GM10248 (cell line): Measurements from ENCODE around the gene CFAP410.

Experiments used
- CTCF ChIA-PET: fragments of 300-600 bp; sonication (Branson Sonifier 250); formaldehyde crosslinking; extraction: SDS; loops from one replicate; lab custom pipeline; 2021; ENCODE audit warnings: antibody characterized with exemption; lab: Yijun Ruan, JAX
- POLR2A ChIA-PET: fragments of 350-650 bp; sonication (Branson Sonifier 250); formaldehyde crosslinking; extraction: SDS; loops from one replicate; lab custom pipeline; 2020; ENCODE audit warnings: antibody characterized with exemption; lab: Yijun Ruan, JAX
- DNase-seq: peaks from one replicate; pipeline ENCODE4 v3.0.0; 2012; ENCODE audit errors: extremely low spot score
- TF ChIP-seq, protein P1 (sequence below): IDR thresholded peaks from 2 replicates; pipeline ENCODE4 v1.5.1; 2012; ENCODE audit warnings: mild to moderate bottlenecking, low read depth; ENCODE audit errors: extremely low read depth, missing control alignments, control extremely low read depth

CFAP410 gene

GRCh38 chr21:44318489-44319285, 20.5 kb downstream of the CFAP410 start:
- POLR2A ChIA-PET, result interaction anchor here (1.0 kb wide), 1 partner anchor 10 kb away, joined by 5 read pairs; no protein-coding TSS in a partner anchor
- CTCF ChIA-PET, result interaction anchor here (1.0 to 2.1 kb wide), 3 partner anchors 9 to 23 kb away, joined by 3 to 7 read pairs (median 4); no protein-coding TSS in a partner anchor
- DNase-seq, result no peak
- TF ChIP-seq, protein P1, sequence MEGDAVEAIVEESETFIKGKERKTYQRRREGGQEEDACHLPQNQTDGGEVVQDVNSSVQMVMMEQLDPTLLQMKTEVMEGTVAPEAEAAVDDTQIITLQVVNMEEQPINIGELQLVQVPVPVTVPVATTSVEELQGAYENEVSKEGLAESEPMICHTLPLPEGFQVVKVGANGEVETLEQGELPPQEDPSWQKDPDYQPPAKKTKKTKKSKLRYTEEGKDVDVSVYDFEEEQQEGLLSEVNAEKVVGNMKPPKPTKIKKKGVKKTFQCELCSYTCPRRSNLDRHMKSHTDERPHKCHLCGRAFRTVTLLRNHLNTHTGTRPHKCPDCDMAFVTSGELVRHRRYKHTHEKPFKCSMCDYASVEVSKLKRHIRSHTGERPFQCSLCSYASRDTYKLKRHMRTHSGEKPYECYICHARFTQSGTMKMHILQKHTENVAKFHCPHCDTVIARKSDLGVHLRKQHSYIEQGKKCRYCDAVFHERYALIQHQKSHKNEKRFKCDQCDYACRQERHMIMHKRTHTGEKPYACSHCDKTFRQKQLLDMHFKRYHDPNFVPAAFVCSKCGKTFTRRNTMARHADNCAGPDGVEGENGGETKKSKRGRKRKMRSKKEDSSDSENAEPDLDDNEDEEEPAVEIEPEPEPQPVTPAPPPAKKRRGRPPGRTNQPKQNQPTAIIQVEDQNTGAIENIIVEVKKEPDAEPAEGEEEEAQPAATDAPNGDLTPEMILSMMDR, result no peak

GRCh38 chr21:44317871-44318270, 21.3 kb downstream of the CFAP410 start:
- ChIA-PET POLR2A (no interaction called here), CTCF (interaction anchor here (3.9 kb wide), 1 partner anchor 14 kb away, joined by 16 read pairs; no protein-coding TSS in a partner anchor)
- TF ChIP-seq, protein P1, result no peak
- no peak for DNase-seq

DNA sequence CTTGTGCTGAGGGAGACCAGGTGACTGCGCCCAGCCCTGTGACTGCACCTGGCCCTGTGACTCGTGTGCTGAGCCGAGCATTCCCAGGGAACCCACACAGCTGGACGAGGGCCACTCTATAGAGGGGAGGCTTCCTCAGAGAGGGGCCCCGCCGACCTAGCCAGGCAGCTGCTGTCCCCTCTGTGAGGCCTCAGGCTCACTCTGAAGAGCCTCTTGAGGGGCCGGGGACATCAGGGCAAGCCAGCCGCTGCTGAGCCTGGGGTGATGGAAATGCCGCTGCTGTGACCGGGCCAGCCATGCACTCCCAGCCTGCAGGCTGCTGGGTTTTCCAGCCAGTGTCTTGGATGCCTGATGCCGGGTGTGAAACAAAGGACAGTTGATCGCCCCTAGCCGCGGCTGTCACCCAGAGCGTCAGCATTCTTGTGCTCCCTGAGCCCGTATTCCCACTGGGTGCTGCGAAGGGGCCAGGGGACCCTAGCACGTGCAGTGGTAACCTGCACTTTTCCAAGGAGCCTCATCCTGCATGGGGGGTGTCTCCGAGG, 21.9 kb downstream of the CFAP410 start:
- no peak for DNase-seq
- TF ChIP-seq, protein P1, result no peak
- ChIA-PET POLR2A (no interaction called here), CTCF (interaction anchor here (3.9 kb wide), 1 partner anchor 13 kb away, joined by 16 read pairs; no protein-coding TSS in a partner anchor)

DNA sequence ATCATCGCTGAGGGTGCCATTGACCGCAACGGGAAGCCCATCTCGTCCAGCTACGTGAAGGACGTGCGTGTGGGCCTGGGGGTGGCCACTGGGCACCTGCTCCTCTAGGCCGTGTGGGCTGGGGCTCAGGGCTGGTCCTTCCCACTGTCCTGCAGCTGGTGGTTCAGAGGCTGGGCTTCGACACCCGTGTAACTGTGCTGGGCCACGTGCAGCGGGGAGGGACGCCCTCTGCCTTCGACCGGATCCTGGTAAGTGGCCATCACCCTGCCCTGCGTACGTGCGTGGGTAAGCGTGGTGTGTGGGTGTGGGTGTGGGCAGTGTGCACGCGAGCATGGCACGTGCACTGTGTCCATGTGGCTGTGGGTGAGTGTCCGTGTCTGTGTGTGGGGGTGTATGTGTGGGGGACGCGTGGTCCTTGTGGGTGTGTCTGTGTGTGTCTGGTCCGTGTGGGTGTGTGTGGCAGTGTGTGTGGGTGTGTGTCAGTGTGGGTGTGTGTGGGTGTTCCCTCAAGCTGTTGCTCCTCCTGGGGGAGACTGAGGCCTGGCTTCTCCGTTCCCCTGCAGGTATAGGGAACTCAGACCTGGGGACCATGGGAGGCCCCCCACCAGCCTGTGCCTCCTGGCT, 22.8 kb downstream of the CFAP410 start:
- no peak for DNase-seq
- CTCF ChIA-PET, result interaction anchor here (1.2 to 3.9 kb wide), 2 partner anchors 12 to 15 kb away, joined by 3 to 16 read pairs; no protein-coding TSS in a partner anchor
- POLR2A ChIA-PET, result no interaction called here
- TF ChIP-seq, protein P1, result no peak

DNA sequence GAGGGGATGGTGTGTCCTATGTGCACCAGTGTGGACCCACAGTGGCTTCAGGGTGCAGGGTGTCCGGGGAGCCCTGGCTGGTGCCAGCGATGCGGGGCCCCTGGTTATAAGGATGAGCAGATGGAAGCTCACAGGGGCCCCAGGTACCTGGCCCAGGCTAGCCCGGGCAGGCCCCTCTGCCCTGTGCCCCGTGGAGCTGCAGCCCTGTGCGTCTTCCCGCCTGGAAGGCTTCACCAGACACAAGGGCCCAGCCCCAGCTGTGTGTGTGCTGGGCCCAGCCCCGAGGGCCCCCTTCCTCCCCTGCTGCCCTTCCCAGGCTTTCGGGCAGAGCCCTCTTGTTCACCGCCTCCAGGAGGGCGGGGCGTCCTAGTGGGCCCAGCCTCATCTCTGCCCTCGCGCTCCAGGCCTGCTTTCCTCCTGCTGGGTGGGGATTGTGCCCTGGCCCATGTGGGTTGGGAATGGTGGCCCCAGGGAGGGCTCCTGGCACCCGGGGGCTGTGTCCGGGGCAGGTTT, 23.4 kb downstream of the CFAP410 start:
- CTCF ChIA-PET, result interaction anchor here (1.2 to 3.9 kb wide), 3 partner anchors 12 to 18 kb away, joined by 3 to 16 read pairs (median 4); no protein-coding TSS in a partner anchor
- DNase-seq, result no peak
- TF ChIP-seq, protein P1, result no peak
- POLR2A ChIA-PET, result interaction anchor here (0.6 kb wide), 1 partner anchor 294 kb away, joined by 3 read pairs; no protein-coding TSS in a partner anchor

DNA sequence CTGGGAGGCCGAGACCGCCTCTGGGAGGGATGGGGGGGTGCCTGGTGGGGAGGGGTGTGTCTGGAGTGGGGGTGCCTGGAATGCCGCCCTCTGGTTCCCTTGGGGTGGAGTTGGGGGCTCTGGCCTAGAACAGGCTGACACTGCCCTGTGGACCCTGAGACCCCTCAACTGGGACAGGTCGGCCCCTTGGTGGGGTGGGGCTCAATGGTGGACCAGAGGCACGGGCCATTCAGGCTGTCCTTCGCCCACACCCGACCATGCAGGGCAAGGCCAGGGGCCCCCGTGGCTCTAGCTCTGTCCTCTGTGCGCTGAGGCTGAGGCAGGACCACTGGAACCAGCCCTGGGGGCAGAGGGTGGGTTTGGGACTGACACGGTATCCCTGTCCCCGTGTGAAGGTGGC, 24.6 kb downstream of the CFAP410 start:
- CTCF ChIA-PET, result interaction anchor here (1.3 to 3.9 kb wide), 2 partner anchors 10 to 17 kb away, joined by 4 to 16 read pairs; no protein-coding TSS in a partner anchor
- TF ChIP-seq, protein P1, result no peak
- POLR2A ChIA-PET, result no interaction called here
- no peak for DNase-seq
